ENCODE results near the gene ZNF513.
A peak's percentile ranks its signal among the peaks of the same experiment; 100 is the strongest.
"Not testable (repeated sequence)": the region's sequence is repeated elsewhere in the genome, so short reads cannot be mapped to it uniquely, and the experiment has no call there.

Gene ZNF513

DNA sequence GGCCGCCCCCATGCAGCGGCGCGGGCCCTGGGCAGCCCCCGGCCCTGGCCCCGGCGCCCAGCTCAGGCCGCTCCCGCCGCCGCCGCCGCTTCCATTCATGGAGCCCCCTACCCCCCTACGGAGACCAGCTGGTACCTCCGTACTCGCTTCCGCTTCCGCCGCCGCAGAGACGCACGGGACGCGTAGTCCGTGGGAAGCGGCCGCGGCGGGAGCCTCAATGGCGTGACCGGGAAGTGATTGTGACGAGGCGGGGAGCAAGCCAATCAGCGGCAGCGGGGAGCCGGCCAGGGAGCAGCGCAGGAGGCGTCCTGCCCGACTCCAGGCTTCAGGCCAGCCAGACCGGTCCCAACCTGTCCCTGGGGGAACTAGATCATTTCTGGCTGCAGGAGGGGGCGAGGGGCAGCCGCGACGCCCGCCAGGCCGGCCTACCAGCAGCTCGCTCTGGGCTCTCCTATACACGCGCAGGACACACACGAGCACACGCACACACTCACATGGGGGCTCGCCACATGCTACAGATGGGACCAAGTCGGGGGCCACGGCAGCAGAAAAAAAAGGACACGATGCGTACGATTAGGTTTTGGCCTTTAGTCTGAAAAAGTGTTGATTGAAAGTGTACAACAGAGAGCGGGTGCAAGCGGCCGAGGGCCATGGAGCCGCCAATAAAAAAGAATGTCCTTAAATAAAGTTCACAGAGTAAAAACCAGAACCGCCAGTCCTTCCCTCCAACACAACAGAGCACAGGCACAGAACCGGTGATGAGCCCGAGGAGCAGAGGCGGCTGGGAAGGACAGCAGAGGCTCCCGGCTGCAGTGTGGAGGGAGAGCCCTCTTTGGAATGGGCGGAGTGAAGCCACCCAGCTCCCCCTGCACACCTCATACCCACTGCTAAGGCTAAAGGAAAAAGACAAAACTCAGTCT lies at the start of gene ZNF513:
TSS of gene ZNF513 (minus strand) at position 109 of the 920 bp plus-strand sequence. CDS start 208 bp downstream, outside the sequence.
- H3K27me3 ChIP-seq (ENCODE audit: control insufficient read depth in 2 of 2, insufficient read depth in 2 of 2, low read length in 2 of 2) = no peaks in the 10 kb centered on the region
- H3K36me3 ChIP-seq (ENCODE audit: control insufficient read depth in 2 of 2, insufficient read depth in 2 of 2, low read length in 2 of 2) = peaks cover 53 to 61% of the 10 kb centered on the region in 2 donors
- peak within 1 kb of the TSS; percentile 80 to 92 for H3K9ac ChIP-seq (ENCODE audit: low read depth in 1 of 2, low read length in 2 of 2)
- peak within 1 kb of the TSS; percentile 78 to 90 for H3K4me3 ChIP-seq (ENCODE audit: low read length in 2 of 2)
- H3K9me3 ChIP-seq (ENCODE audit: control insufficient read depth in 2 of 2, low read length in 2 of 2) = no peaks in the 10 kb centered on the region
- H3K27ac ChIP-seq (ENCODE audit: low read depth in 2 of 2, low read length in 2 of 2) = peak within 1 kb of the TSS; percentile 84 to 89
- peaks cover 21 to 23% of the 10 kb centered on the region in 2 donors for H3K4me1 ChIP-seq (ENCODE audit: control insufficient read depth in 2 of 2, insufficient read depth in 2 of 2, low read length in 2 of 2)

- Histone ChIP-seq H3K27ac (ENCODE audit: low read depth in 2 of 2, low read length in 2 of 2) (peak overlapping the region; percentile 99), H3K9me3 (ENCODE audit: control insufficient read depth in 2 of 2, low read length in 2 of 2) (no peaks in the 10 kb centered on the region), H3K4me1 (ENCODE audit: control insufficient read depth in 2 of 2, insufficient read depth in 2 of 2, low read length in 2 of 2) (peaks cover 9 to 20% of the 10 kb centered on the region in 2 donors), H3K4me3 (ENCODE audit: low read length in 2 of 2) (peak overlapping the region; percentile 90 to 95), H3K36me3 (ENCODE audit: control insufficient read depth in 2 of 2, insufficient read depth in 2 of 2, low read length in 2 of 2) (peaks cover 9 to 10% of the 10 kb centered on the region in 2 donors), H3K27me3 (ENCODE audit: control insufficient read depth in 2 of 2, insufficient read depth in 2 of 2, low read length in 2 of 2) (no peaks in the 10 kb centered on the region), H3K9ac (ENCODE audit: low read depth in 1 of 2, low read length in 2 of 2) (peak overlapping the region; percentile 99)
These were observed 48.5 kb upstream of the ZNF513 start for GRCh38 chr2:27428978-27429541.

DNA sequence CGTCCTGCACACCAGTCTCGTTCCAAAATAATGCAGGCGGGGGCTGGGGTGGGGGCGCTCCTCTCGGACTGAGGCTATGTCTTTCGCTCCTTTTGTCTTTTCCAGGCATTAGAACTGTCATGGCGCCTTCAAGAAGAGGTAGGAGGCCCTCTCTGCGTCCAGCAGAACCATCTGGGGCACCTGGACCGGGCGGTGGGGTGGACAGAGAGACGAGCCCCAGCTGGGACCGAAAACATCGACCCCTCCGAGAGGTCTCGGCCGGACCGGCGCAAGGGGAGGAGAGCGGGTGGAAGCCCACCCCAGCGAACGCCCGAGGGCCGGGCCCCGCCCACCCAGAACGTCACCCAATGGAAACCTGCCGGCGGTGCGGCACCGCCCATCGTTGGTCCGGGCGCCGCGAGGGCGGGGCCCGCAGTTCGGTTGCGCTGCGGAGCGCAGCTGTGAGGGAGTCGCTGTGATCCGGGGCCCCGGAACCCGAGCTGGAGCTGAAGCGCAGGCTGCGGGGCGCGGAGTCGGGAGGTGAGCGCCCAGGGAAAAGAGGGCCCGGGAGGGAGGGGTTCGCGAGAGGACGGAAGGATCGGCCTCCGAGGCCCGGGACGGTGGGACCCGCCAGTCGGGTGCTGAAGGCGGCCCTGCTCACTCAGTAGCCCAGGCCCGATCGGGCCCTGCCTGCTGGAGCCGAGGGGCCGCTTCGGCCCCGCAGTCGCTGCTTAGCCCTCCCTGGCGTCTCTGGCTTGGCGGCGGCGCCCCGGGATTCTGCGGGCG lies 47.9 kb upstream of the ZNF513 start, which contains the start of gene NRBP1:
TSS of gene NRBP1 (plus strand) at position 419 of the 765 bp plus-strand sequence. CDS start 4,643 bp downstream, outside the sequence.
- peak within 1 kb of the TSS; percentile 90 to 95 for H3K4me3 ChIP-seq (ENCODE audit: low read length in 2 of 2)

DNA sequence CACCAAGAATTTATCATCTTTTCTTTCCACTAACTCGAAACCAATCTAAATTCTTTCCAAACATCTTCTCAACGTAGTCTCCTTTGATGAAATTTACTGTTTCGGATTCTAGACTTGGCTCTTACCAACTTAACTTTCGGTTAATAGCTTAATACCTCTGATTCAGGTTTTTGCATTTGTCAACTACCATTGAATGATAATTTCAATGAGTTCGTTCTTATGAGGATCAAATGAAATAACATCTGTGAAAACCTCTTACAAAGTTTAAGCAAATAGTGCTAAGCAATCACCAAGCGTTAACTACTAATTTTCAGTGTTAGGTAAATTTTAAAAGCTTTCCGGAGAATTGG lies 47.3 kb upstream of the ZNF513 start:
- H3K4me1 ChIP-seq (ENCODE audit: control insufficient read depth in 2 of 2, insufficient read depth in 2 of 2, low read length in 2 of 2) = peaks cover 9 to 20% of the 10 kb centered on the region in 2 donors
- no peaks in the 10 kb centered on the region for H3K27me3 ChIP-seq (ENCODE audit: control insufficient read depth in 2 of 2, insufficient read depth in 2 of 2, low read length in 2 of 2)
- H3K27ac ChIP-seq (ENCODE audit: low read depth in 2 of 2, low read length in 2 of 2) = peak overlapping the region; percentile 99
- H3K4me3 ChIP-seq (ENCODE audit: low read length in 2 of 2) = peak overlapping the region; percentile 90 to 95
- no peaks in the 10 kb centered on the region for H3K36me3 ChIP-seq (ENCODE audit: control insufficient read depth in 2 of 2, insufficient read depth in 2 of 2, low read length in 2 of 2)
- no peaks in the 10 kb centered on the region for H3K9me3 ChIP-seq (ENCODE audit: control insufficient read depth in 2 of 2, low read length in 2 of 2)
- H3K9ac ChIP-seq (ENCODE audit: low read depth in 1 of 2, low read length in 2 of 2) = peak overlapping the region; percentile 94 to 99

More for the DNA sequence above, 47.9 kb upstream of the ZNF513 start, which contains the start of gene NRBP1:
- Histone ChIP-seq H3K4me1 (ENCODE audit: control insufficient read depth in 2 of 2, insufficient read depth in 2 of 2, low read length in 2 of 2) (peaks cover 9 to 20% of the 10 kb centered on the region in 2 donors), H3K9me3 (ENCODE audit: control insufficient read depth in 2 of 2, low read length in 2 of 2) (no peaks in the 10 kb centered on the region), H3K27ac (ENCODE audit: low read depth in 2 of 2, low read length in 2 of 2) (peak within 1 kb of the TSS; percentile 99), H3K36me3 (ENCODE audit: control insufficient read depth in 2 of 2, insufficient read depth in 2 of 2, low read length in 2 of 2) (peaks cover 3% of the 10 kb centered on the region in 2 donors), H3K27me3 (ENCODE audit: control insufficient read depth in 2 of 2, insufficient read depth in 2 of 2, low read length in 2 of 2) (no peaks in the 10 kb centered on the region), H3K9ac (ENCODE audit: low read depth in 1 of 2, low read length in 2 of 2) (peak within 1 kb of the TSS; percentile 99)

GRCh38 chr2:27425039-27425438 lies 44.5 kb upstream of the ZNF513 start:
- not testable (repeated sequence) for H3K9ac ChIP-seq (ENCODE audit: low read depth in 1 of 2, low read length in 2 of 2); H3K4me3 ChIP-seq (ENCODE audit: low read length in 2 of 2); H3K27ac ChIP-seq (ENCODE audit: low read depth in 2 of 2, low read length in 2 of 2); H3K36me3 ChIP-seq (ENCODE audit: control insufficient read depth in 2 of 2, insufficient read depth in 2 of 2, low read length in 2 of 2); H3K27me3 ChIP-seq (ENCODE audit: control insufficient read depth in 2 of 2, insufficient read depth in 2 of 2, low read length in 2 of 2); H3K9me3 ChIP-seq (ENCODE audit: control insufficient read depth in 2 of 2, low read length in 2 of 2)
- peaks cover 7 to 10% of the 10 kb centered on the region in 2 donors for H3K4me1 ChIP-seq (ENCODE audit: control insufficient read depth in 2 of 2, insufficient read depth in 2 of 2, low read length in 2 of 2)

- H3K4me1 ChIP-seq (ENCODE audit: control insufficient read depth in 2 of 2, insufficient read depth in 2 of 2, low read length in 2 of 2) = peaks cover 3% of the 10 kb centered on the region in 2 donors
- H3K27ac ChIP-seq (ENCODE audit: low read depth in 2 of 2, low read length in 2 of 2) = no peak overlapping the region
- H3K4me3 ChIP-seq (ENCODE audit: low read length in 2 of 2) = no peak overlapping the region
- H3K9ac ChIP-seq (ENCODE audit: low read depth in 1 of 2, low read length in 2 of 2) = no peak overlapping the region
- H3K27me3 ChIP-seq (ENCODE audit: control insufficient read depth in 2 of 2, insufficient read depth in 2 of 2, low read length in 2 of 2) = no peaks in the 10 kb centered on the region
- H3K36me3 ChIP-seq (ENCODE audit: control insufficient read depth in 2 of 2, insufficient read depth in 2 of 2, low read length in 2 of 2) = no peaks in the 10 kb centered on the region
- no peaks in the 10 kb centered on the region for H3K9me3 ChIP-seq (ENCODE audit: control insufficient read depth in 2 of 2, low read length in 2 of 2)
These were observed 42.4 kb upstream of the ZNF513 start for GRCh38 chr2:27422958-27423357.

DNA sequence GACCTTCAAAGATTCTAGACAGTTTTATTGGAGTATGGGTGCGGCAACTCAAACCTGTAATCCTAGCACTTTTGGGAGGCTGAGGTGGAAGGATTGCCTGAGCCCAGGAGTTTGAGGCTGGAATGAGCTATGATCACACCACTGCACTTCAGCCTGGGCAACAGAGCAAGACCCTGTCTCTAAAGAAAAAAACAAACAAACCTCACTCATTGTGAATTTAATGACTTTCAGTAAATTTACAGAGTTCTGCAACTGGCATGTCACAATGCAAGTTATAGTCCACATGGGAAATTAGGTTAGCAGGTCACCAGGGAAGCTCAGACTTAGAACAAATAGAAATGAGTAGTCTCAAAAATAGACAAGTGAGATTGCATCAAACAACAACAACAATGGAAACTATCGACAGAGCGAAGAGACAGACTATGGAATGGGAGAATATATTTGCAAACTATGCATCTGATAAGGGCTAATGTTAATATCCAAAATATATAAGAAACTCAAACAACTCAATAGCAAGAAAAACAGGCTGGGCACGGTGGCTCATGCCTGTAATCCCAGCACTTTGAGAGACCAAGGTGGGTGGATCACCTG lies 41.2 kb upstream of the ZNF513 start:
- H3K4me1 ChIP-seq (ENCODE audit: control insufficient read depth in 2 of 2, insufficient read depth in 2 of 2, low read length in 2 of 2) = no peaks in the 10 kb centered on the region
- H3K27ac ChIP-seq (ENCODE audit: low read depth in 2 of 2, low read length in 2 of 2) = no peak overlapping the region
- no peaks in the 10 kb centered on the region for H3K27me3 ChIP-seq (ENCODE audit: control insufficient read depth in 2 of 2, insufficient read depth in 2 of 2, low read length in 2 of 2)
- no peaks in the 10 kb centered on the region for H3K36me3 ChIP-seq (ENCODE audit: control insufficient read depth in 2 of 2, insufficient read depth in 2 of 2, low read length in 2 of 2)
- H3K9me3 ChIP-seq (ENCODE audit: control insufficient read depth in 2 of 2, low read length in 2 of 2) = no peaks in the 10 kb centered on the region
- no peak overlapping the region for H3K4me3 ChIP-seq (ENCODE audit: low read length in 2 of 2)
- H3K9ac ChIP-seq (ENCODE audit: low read depth in 1 of 2, low read length in 2 of 2) = no peak overlapping the region

GRCh38 chr2:27420996-27421395 lies 40.5 kb upstream of the ZNF513 start:
- H3K27ac ChIP-seq (ENCODE audit: low read depth in 2 of 2, low read length in 2 of 2) = no peak overlapping the region
- no peaks in the 10 kb centered on the region for H3K36me3 ChIP-seq (ENCODE audit: control insufficient read depth in 2 of 2, insufficient read depth in 2 of 2, low read length in 2 of 2)
- H3K4me3 ChIP-seq (ENCODE audit: low read length in 2 of 2) = no peak overlapping the region
- H3K4me1 ChIP-seq (ENCODE audit: control insufficient read depth in 2 of 2, insufficient read depth in 2 of 2, low read length in 2 of 2) = no peaks in the 10 kb centered on the region
- no peak overlapping the region for H3K9ac ChIP-seq (ENCODE audit: low read depth in 1 of 2, low read length in 2 of 2)
- H3K9me3 ChIP-seq (ENCODE audit: control insufficient read depth in 2 of 2, low read length in 2 of 2) = no peaks in the 10 kb centered on the region
- H3K27me3 ChIP-seq (ENCODE audit: control insufficient read depth in 2 of 2, insufficient read depth in 2 of 2, low read length in 2 of 2) = no peaks in the 10 kb centered on the region

- H3K27me3 ChIP-seq (ENCODE audit: control insufficient read depth in 2 of 2, insufficient read depth in 2 of 2, low read length in 2 of 2) = no peaks in the 10 kb centered on the region
- H3K9ac ChIP-seq (ENCODE audit: low read depth in 1 of 2, low read length in 2 of 2) = no peak overlapping the region
- H3K36me3 ChIP-seq (ENCODE audit: control insufficient read depth in 2 of 2, insufficient read depth in 2 of 2, low read length in 2 of 2) = no peaks in the 10 kb centered on the region
- no peaks in the 10 kb centered on the region for H3K9me3 ChIP-seq (ENCODE audit: control insufficient read depth in 2 of 2, low read length in 2 of 2)
- H3K27ac ChIP-seq (ENCODE audit: low read depth in 2 of 2, low read length in 2 of 2) = no peak overlapping the region
- H3K4me3 ChIP-seq (ENCODE audit: low read length in 2 of 2) = no peak overlapping the region
- no peaks in the 10 kb centered on the region for H3K4me1 ChIP-seq (ENCODE audit: control insufficient read depth in 2 of 2, insufficient read depth in 2 of 2, low read length in 2 of 2)
These were observed 35.6 kb upstream of the ZNF513 start for GRCh38 chr2:27416151-27416550.

Measured in mucosa of rectum (tissue), 2 donors.